GM23338 (cell line): Measurements from ENCODE around the gene FMNL1. TPM values are rescaled to one million over a fixed set of nuclear protein-coding genes. Genes with fewer than 3 reads are reported as not detected.

ENCODE experiments used
- ATAC-seq: fragments of 200-7000 bp; cut with Tn5 transposase; 3 replicates; pipeline ENCODE4 v1.9.1; 2020
- DNase-seq: peaks from one replicate; pipeline ENCODE4 v3.0.0-alpha.2; 2015; ENCODE audit warnings: low spot score
- H2AFZ ChIP-seq: fragments of 200-600 bp; sonication (generic); 2 replicates; pipeline ENCODE4 v1.8.0; 2016; ENCODE audit warnings: antibody characterized with exemption, mild to moderate bottlenecking, moderate library complexity
- H3F3A ChIP-seq: fragments of 200-600 bp; sonication (generic); replicated peaks from 2 replicates; pipeline ENCODE4 v1.8.0; 2017; ENCODE audit warnings: antibody characterized with exemption, mixed run types, low read depth
- H3K27ac ChIP-seq: fragments of 200-600 bp; sonication (generic); 2 replicates; pipeline ENCODE4 v1.6.1; 2016; ENCODE audit warnings: low read depth
- H3K27me3 ChIP-seq: fragments of 200-600 bp; sonication (generic); 2 replicates; pipeline ENCODE4 v1.8.0; 2016; ENCODE audit warnings: mild to moderate bottlenecking, mixed run types, moderate library complexity; ENCODE audit not compliant: insufficient read depth
- H3K36me3 ChIP-seq: fragments of 200-600 bp; sonication (generic); 2 replicates; pipeline ENCODE4 v1.8.0; 2016; ENCODE audit warnings: mild to moderate bottlenecking; ENCODE audit not compliant: insufficient read depth
- H3K4me1 ChIP-seq: fragments of 200-600 bp; sonication (generic); 2 replicates; pipeline ENCODE4 v1.8.0; 2016; ENCODE audit warnings: mild to moderate bottlenecking, moderate library complexity; ENCODE audit not compliant: insufficient read depth
- H3K4me2 ChIP-seq: fragments of 200-600 bp; sonication (generic); 2 replicates; pipeline ENCODE4 v1.7.1; 2017; ENCODE audit warnings: mixed run types
- H3K4me3 ChIP-seq: fragments of 200-600 bp; sonication (generic); 2 replicates; pipeline ENCODE4 v1.6.1; 2016; ENCODE audit warnings: mixed run types
- H3K79me2 ChIP-seq: fragments of 200-600 bp; sonication (generic); replicated peaks from 2 replicates; pipeline ENCODE4 v1.8.0; 2017; ENCODE audit warnings: mild to moderate bottlenecking; ENCODE audit not compliant: insufficient read depth
- H3K9me2 ChIP-seq: fragments of 200-600 bp; sonication (generic); 2 replicates; pipeline ENCODE4 v1.8.0; 2017; ENCODE audit not compliant: insufficient read depth
- H4K20me1 ChIP-seq: fragments of 200-600 bp; sonication (generic); replicated peaks from 2 replicates; pipeline ENCODE4 v1.8.0; 2017; ENCODE audit warnings: mild to moderate bottlenecking; ENCODE audit not compliant: insufficient read depth
- H3K27ac Mint-ChIP-seq: 2 replicates; pipeline ENCODE4 v1.8.0; 2020; ENCODE audit warnings: inconsistent platforms, mild to moderate bottlenecking, moderate library complexity, mixed read lengths
- H3K27me3 Mint-ChIP-seq: 3 replicates; pipeline ENCODE4 v1.8.0; 2022; ENCODE audit warnings: low read depth, mild to moderate bottlenecking, moderate library complexity, mixed read lengths, inconsistent platforms; ENCODE audit not compliant: insufficient read depth, poor library complexity
- H3K36me3 Mint-ChIP-seq: 3 replicates; pipeline ENCODE4 v1.8.0; 2021; ENCODE audit warnings: low read depth, mild to moderate bottlenecking, inconsistent platforms, moderate library complexity, mixed read lengths
- H3K4me1 Mint-ChIP-seq: 3 replicates; pipeline ENCODE4 v1.8.0; 2020; ENCODE audit warnings: mild to moderate bottlenecking, inconsistent platforms, mixed read lengths
- H3K4me3 Mint-ChIP-seq: 3 replicates; pipeline ENCODE4 v1.8.0; 2021; ENCODE audit warnings: moderate library complexity, mild to moderate bottlenecking, inconsistent platforms, mixed read lengths
- H3K9me3 Mint-ChIP-seq: 3 replicates; pipeline ENCODE4 v1.8.0; 2020; ENCODE audit warnings: moderate library complexity, mild to moderate bottlenecking, inconsistent platforms, mixed read lengths
- CREB1 ChIP-seq: fragments of 250-450 bp; sonication (Bioruptor Pico); IDR thresholded peaks from 2 replicates; pipeline ENCODE4 v1.5.0; 2020; ENCODE audit warnings: low read depth, mild to moderate bottlenecking, moderate library complexity
- EZH2phosphoT487 ChIP-seq: fragments of 200-600 bp; sonication (generic); IDR thresholded peaks from one replicate; pipeline ENCODE4 v1.8.1; 2018; ENCODE audit warnings: antibody characterized with exemption; ENCODE audit not compliant: unreplicated experiment
- JUNB ChIP-seq: IDR thresholded peaks from one replicate; pipeline ENCODE4 v1.6.1; 2016; ENCODE audit warnings: antibody characterized with exemption; ENCODE audit not compliant: unreplicated experiment
- NANOG ChIP-seq: IDR thresholded peaks from 2 replicates; pipeline ENCODE4 v1.6.1; 2016; ENCODE audit warnings: antibody characterized with exemption, borderline replicate concordance
- ZNF331 ChIP-seq: fragments of 250-450 bp; sonication (Bioruptor Pico); IDR thresholded peaks from 2 replicates; pipeline ENCODE4 v1.5.0; 2020; ENCODE audit warnings: low read depth, mild to moderate bottlenecking, moderate library complexity
- polyA plus RNA-seq: library from polyadenylated mRNA; unstranded; fragments of >200 nt; fragmentation: Nextera tagmentation; extraction: Ambion mirVana; gene quantifications from 2 replicates; pipeline ENCODE4 v1.2.1, GENCODE V29; 2016
- total RNA-seq: library from RNA; depleted of rRNA; stranded (reverse); fragments of >200 nt; shearing (Covaris generic); gene quantifications from 2 replicates; pipeline ENCODE4 v1.2.3, GENCODE V29; 2014

Gene FMNL1
- total and polyA plus RNA-seq, 2 experiments from 2014 or later = 6.6 to 9.3 TPM

DNA sequence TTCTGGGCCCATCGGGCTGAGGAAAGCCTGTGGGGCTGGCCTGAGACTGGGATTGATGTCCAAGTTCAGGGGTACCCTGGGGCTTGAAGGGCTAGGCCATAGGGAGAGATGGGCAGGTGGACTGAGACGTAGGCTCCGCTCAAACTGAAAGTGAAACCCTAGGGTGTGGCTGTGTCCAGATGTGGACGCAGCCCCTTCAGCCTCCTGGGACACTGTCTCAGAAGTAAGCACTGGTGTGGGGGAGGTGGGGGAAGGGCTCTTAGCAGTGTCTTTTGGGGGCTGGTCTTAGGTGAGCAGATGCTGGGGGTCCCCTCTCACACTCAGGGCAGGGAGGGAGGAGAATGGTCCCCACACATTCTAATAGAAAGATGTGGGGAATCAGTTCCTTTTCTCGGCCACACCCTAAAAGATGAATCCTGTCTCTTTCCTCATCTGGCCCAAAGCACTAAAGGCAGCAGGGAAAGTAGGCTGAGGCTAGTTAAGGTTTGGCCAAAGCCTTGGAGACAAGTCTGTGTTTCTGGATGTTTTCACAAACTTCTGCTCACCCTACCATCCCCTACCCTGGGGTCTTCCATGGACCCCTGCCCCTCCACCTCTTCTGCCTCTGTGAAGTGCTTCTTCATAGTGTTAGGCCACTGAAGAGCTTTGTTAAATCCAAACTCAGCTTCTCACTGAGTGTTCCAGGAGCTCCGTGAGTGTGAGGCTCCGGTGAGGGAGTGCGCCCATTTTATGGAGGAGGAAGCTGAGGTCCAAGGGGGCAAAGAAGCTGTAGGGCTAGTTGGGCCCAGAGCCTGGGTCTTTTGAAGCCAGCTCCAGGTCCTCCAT lies 5.6 kb downstream of the FMNL1 start:
- Histone ChIP-seq H3K4me2 (no peak overlapping the region), H3K27ac (no peak overlapping the region)
- H3K27ac Mint-ChIP-seq = no peak overlapping the region

GRCh38 chr17:45227926-45228762 lies 6.5 kb downstream of the FMNL1 start:
- Histone ChIP-seq H3F3A (0 out of 2 replicates have a peak, but pooled peaks cover 2% of the 10 kb centered on the region), H3K9me2 (no peaks in the 10 kb centered on the region), H3K4me1 (peaks cover 30% of the 10 kb centered on the region), H3K27ac (no peak overlapping the region), H4K20me1 (no peaks in the 10 kb centered on the region), H3K36me3 (no peaks in the 10 kb centered on the region), H3K4me3 (no peak overlapping the region), H3K27me3 (peaks cover 12% of the 10 kb centered on the region), H3K79me2 (no peaks in the 10 kb centered on the region), H2AFZ (peak overlapping the region; percentile 47; the same call in 1 of the 2 replicates), H3K4me2 (no peak overlapping the region)
- Mint-ChIP-seq H3K27me3 (peaks cover 25% of the 10 kb centered on the region), H3K4me1 (peaks cover 48% of the 10 kb centered on the region), H3K27ac (no peak overlapping the region), H3K4me3 (no peak overlapping the region), H3K9me3 (no peaks in the 10 kb centered on the region; the same call in 2 of the 3 replicates), H3K36me3 (no peaks in the 10 kb centered on the region)
- DNase-seq = no peak
- ATAC-seq = peak; percentile 3; the same call in 2 of the 3 replicates
- TF ChIP-seq JUNB (no peak), EZH2phosphoT487 (no peak), ZNF331 (no peak)

More for the DNA sequence above, 5.6 kb downstream of the FMNL1 start:
- H3K27me3 Mint-ChIP-seq = peaks cover 32% of the 10 kb centered on the region
- no peaks in the 10 kb centered on the region for H3K36me3 Mint-ChIP-seq
- H3K4me1 ChIP-seq = peaks cover 35% of the 10 kb centered on the region
- peaks cover 20% of the 10 kb centered on the region for H3K27me3 ChIP-seq
- no peaks in the 10 kb centered on the region for H3K36me3 ChIP-seq
- no peaks in the 10 kb centered on the region for H3K79me2 ChIP-seq
- ATAC-seq (no peak), DNase-seq (no peak)
- H3K4me1 Mint-ChIP-seq = peaks cover 55% of the 10 kb centered on the region
- no peaks in the 10 kb centered on the region for H4K20me1 ChIP-seq
- no peak overlapping the region for H2AFZ ChIP-seq
- H3K4me3 Mint-ChIP-seq = no peak overlapping the region
- no peak for TF ChIP-seq CREB1 (CRISPR knock-in tag)
- H3K9me2 ChIP-seq = no peaks in the 10 kb centered on the region
- no peak overlapping the region for H3K4me3 ChIP-seq
- 0 out of 2 replicates have a peak, but pooled peaks cover 2% of the 10 kb centered on the region for H3F3A ChIP-seq
- no peaks in the 10 kb centered on the region; the same call in 2 of the 3 replicates for H3K9me3 Mint-ChIP-seq

DNA sequence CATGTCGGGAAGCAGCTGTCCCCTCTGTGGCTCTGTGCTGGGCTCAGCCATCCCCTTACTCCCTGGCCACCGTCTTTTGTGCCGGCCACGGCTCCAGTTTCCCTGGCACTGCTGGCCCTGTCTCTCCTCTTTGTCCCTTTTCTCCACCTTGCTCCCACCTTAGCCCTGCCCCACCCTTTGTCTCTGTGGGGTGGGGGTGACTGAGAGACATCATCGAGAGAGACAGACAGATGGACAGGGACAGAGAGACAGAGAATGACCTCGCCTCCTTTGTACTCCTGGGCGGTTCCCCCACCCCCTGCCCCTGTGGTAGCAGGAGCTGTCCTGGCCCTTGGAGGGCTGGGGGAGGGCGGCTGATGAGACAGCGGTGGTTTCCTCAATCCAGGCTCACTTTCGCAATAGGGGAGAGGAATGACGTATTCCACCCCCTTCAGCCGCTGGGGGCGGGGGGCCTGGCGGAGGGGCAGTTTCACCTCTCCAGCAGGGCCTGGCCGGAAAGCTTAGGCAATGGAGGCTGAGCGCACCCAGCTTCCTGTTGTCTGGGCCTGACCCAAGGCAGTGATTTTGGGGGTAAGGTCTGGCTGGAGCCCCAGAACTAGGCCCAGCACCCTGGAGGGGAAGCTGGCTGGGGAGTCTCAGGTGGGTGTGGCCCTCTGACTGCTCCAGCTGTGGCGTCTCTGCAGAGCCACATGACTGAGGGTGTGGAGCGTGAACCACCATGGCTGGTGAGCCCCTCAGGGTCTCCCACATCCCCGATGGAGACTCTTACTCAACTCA lies 7.3 kb downstream of the FMNL1 start:
- Histone ChIP-seq H3K4me2 (peak overlapping the region; percentile 26; the same call in 1 of the 2 replicates), H3K4me1 (peaks cover 27% of the 10 kb centered on the region), H4K20me1 (no peaks in the 10 kb centered on the region), H2AFZ (peak overlapping the region; percentile 47), H3K27me3 (peaks cover 4% of the 10 kb centered on the region), H3K27ac (no peak overlapping the region), H3K36me3 (no peaks in the 10 kb centered on the region), H3K79me2 (no peaks in the 10 kb centered on the region), H3K9me2 (no peaks in the 10 kb centered on the region), H3K4me3 (no peak overlapping the region), H3F3A (0 out of 2 replicates have a peak, but pooled peaks cover 2% of the 10 kb centered on the region)
- peak overlapping the region; percentile 40; the same call in 1 of the 2 replicates for H3K27ac Mint-ChIP-seq
- TF ChIP-seq CREB1 (CRISPR knock-in tag) = peak; percentile 77
- no peak for TF ChIP-seq JUNB
- no peak for TF ChIP-seq NANOG
- H3K27me3 Mint-ChIP-seq = peaks cover 17% of the 10 kb centered on the region
- peaks cover 40% of the 10 kb centered on the region for H3K4me1 Mint-ChIP-seq
- H3K9me3 Mint-ChIP-seq = no peaks in the 10 kb centered on the region; the same call in 2 of the 3 replicates
- peak; percentile 64 for DNase-seq
- no peaks in the 10 kb centered on the region for H3K36me3 Mint-ChIP-seq
- no peak overlapping the region for H3K4me3 Mint-ChIP-seq
- ATAC-seq = peak; percentile 56
